SU-DHL-6 (cell line): Measurements from ENCODE around the gene TNPO1.

Experiments
- H2AFZ ChIP-seq: fragments of 200-600 bp; sonication (generic); 2 replicates; pipeline ENCODE4 v1.6.1; 2014; ENCODE audit warnings: low read depth, mild to moderate bottlenecking, moderate library complexity, mixed read lengths, antibody characterized with exemption, low read length; ENCODE audit not compliant: severe bottlenecking
- H3F3A ChIP-seq: fragments of 200-600 bp; shearing (Covaris generic); 2 replicates; pipeline ENCODE4 v1.6.0; 2016; ENCODE audit warnings: antibody characterized with exemption, mild to moderate bottlenecking; ENCODE audit not compliant: insufficient read depth
- H3K27ac ChIP-seq: fragments of 200-600 bp; sonication (generic); 2 replicates; pipeline ENCODE4 v1.5.1; 2016; ENCODE audit warnings: low read depth, mild to moderate bottlenecking, low read length, moderate library complexity, mixed read lengths
- H3K27me3 ChIP-seq: fragments of 200-600 bp; sonication (generic), shearing (Covaris generic); 2 replicates; pipeline ENCODE4 v1.6.0; 2014; ENCODE audit warnings: mild to moderate bottlenecking, low read length
- H3K36me3 ChIP-seq: fragments of 200-600 bp; sonication (generic); 2 replicates; pipeline ENCODE4 v1.6.1; 2014; ENCODE audit warnings: mild to moderate bottlenecking, low read length, mixed read lengths
- H3K4me2 ChIP-seq: fragments of 300-600, 200-600 bp; shearing (Covaris generic), sonication (generic); 2 replicates; pipeline ENCODE4 v1.6.0; 2014; ENCODE audit warnings: low read length, low read depth, mild to moderate bottlenecking; ENCODE audit not compliant: poor library complexity, severe bottlenecking
- H3K4me3 ChIP-seq: fragments of 200-600 bp; sonication (generic); 2 replicates; pipeline ENCODE4 v1.5.1; 2014; ENCODE audit warnings: antibody characterized with exemption, low read length, mild to moderate bottlenecking, mixed read lengths; ENCODE audit not compliant: insufficient read depth, poor library complexity, severe bottlenecking
- H3K79me2 ChIP-seq: fragments of 200-600 bp; sonication (generic); 2 replicates; pipeline ENCODE4 v1.6.1; 2014; ENCODE audit warnings: mild to moderate bottlenecking, low read length, moderate library complexity; ENCODE audit not compliant: insufficient read depth
- H3K9ac ChIP-seq: fragments of 200-600 bp; sonication (generic); 2 replicates; pipeline ENCODE4 v1.7.0; 2014; ENCODE audit warnings: mild to moderate bottlenecking, low read length
- H3K9me2 ChIP-seq: fragments of 200-600 bp; sonication (generic); replicated peaks from 2 replicates; pipeline ENCODE4 v1.6.1; 2014; ENCODE audit warnings: low read length; ENCODE audit not compliant: insufficient read depth
- H3K9me3 ChIP-seq: fragments of 200-600 bp; sonication (generic); 2 replicates; pipeline ENCODE4 v1.6.1; 2014; ENCODE audit warnings: low read length, mixed read lengths; ENCODE audit not compliant: insufficient read depth
- H4K20me1 ChIP-seq: fragments of 200-600 bp; sonication (generic); 2 replicates; pipeline ENCODE4 v1.6.1; 2014; ENCODE audit warnings: low read depth, mild to moderate bottlenecking, antibody characterized with exemption, low read length, moderate library complexity, mixed read lengths
- EZH2phosphoT487 ChIP-seq: fragments of 200-600 bp; sonication (generic), shearing (Covaris generic); conservative IDR thresholded peaks from 2 replicates; pipeline ENCODE4 v1.6.1; 2018; ENCODE audit warnings: mild to moderate bottlenecking, antibody characterized with exemption, low read length, moderate library complexity, mixed read lengths
- TF ChIP-seq, protein P1 (sequence below): fragments of 200-600 bp; sonication (generic); IDR thresholded peaks from one replicate; pipeline ENCODE4 v1.5.1; 2017; ENCODE audit warnings: antibody characterized with exemption, mild to moderate bottlenecking, low read length, moderate library complexity; ENCODE audit not compliant: insufficient read depth, poor library complexity, severe bottlenecking

The TNPO1 gene

DNA sequence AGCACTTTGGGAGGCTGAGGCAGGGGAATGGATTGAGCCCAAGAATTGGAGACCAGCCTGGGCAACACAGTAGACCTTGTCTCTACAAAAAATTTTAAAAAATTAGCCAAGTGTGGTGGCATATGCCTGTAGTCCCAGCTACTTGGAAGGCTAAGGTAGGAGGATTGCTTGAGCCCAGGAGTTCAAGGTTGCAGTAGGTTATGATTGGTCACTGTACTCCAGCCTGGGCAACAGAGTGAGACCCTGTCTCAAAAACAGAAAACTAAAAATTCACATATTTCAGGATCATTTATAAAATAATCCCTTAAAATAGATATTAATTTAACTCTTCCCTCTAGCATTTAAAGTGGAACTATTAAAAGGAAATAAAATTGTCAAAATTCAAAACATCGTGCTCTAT, 142.8 kb downstream of the TNPO1 start:
- no peak overlapping the region for H3K9ac ChIP-seq
- TF ChIP-seq, protein P1, sequence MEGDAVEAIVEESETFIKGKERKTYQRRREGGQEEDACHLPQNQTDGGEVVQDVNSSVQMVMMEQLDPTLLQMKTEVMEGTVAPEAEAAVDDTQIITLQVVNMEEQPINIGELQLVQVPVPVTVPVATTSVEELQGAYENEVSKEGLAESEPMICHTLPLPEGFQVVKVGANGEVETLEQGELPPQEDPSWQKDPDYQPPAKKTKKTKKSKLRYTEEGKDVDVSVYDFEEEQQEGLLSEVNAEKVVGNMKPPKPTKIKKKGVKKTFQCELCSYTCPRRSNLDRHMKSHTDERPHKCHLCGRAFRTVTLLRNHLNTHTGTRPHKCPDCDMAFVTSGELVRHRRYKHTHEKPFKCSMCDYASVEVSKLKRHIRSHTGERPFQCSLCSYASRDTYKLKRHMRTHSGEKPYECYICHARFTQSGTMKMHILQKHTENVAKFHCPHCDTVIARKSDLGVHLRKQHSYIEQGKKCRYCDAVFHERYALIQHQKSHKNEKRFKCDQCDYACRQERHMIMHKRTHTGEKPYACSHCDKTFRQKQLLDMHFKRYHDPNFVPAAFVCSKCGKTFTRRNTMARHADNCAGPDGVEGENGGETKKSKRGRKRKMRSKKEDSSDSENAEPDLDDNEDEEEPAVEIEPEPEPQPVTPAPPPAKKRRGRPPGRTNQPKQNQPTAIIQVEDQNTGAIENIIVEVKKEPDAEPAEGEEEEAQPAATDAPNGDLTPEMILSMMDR, result no peak
- TF ChIP-seq EZH2phosphoT487, result no peak
- no peak overlapping the region for H3K27ac ChIP-seq
- H3K9me3 ChIP-seq, result no peaks in the 10 kb centered on the region
- H4K20me1 ChIP-seq, result no peaks in the 10 kb centered on the region
- no peaks in the 10 kb centered on the region for H3F3A ChIP-seq
- no peak overlapping the region for H3K4me3 ChIP-seq
- no peaks in the 10 kb centered on the region for H3K36me3 ChIP-seq
- H3K4me2 ChIP-seq, result no peak overlapping the region
- H2AFZ ChIP-seq, result no peak overlapping the region
- no peaks in the 10 kb centered on the region for H3K79me2 ChIP-seq
- H3K27me3 ChIP-seq, result no peaks in the 10 kb centered on the region; the same call in 1 of the 2 replicates
- no peaks in the 10 kb centered on the region for H3K9me2 ChIP-seq
